Smooth muscle cell (in vitro differentiated cells): Measurements from ENCODE around the gene TH. TPM values are rescaled to one million over a fixed set of nuclear protein-coding genes. Genes with fewer than 3 reads are reported as not detected.

ENCODE experiments used
- DNase-seq: peaks from one replicate; lab custom pipeline; 2025; ENCODE audit not compliant: unreplicated experiment; lab: John Stamatoyannopoulos, UW
- H2AFZ ChIP-seq: fragments of 200-600 bp; sonication (generic); 2 replicates; pipeline ENCODE4 v1.6.0; 2016; ENCODE audit warnings: antibody characterized with exemption, low read depth, mild to moderate bottlenecking
- H3F3A ChIP-seq: fragments of 200-600 bp; sonication (generic); 2 replicates; pipeline ENCODE4 v1.6.0; 2017; ENCODE audit warnings: antibody characterized with exemption, low read depth
- H3K27ac ChIP-seq: fragments of 200-600 bp; sonication (generic); 2 replicates; pipeline ENCODE4 v1.5.1; 2016; ENCODE audit warnings: low read depth, mild to moderate bottlenecking
- H3K27me3 ChIP-seq: fragments of 200-600 bp; sonication (generic); 2 replicates; pipeline ENCODE4 v1.6.1; 2016; ENCODE audit warnings: low read depth, mild to moderate bottlenecking
- H3K36me3 ChIP-seq: fragments of 200-600 bp; sonication (generic); 2 replicates; pipeline ENCODE4 v1.5.1; 2016; ENCODE audit warnings: low read depth
- H3K4me1 ChIP-seq: fragments of 200-600 bp; sonication (generic); 2 replicates; pipeline ENCODE4 v1.5.1; 2016; ENCODE audit warnings: low read depth
- H3K4me2 ChIP-seq: fragments of 200-600 bp; sonication (generic); 2 replicates; pipeline ENCODE4 v1.6.0; 2016; ENCODE audit warnings: mild to moderate bottlenecking
- H3K4me3 ChIP-seq: fragments of 200-600 bp; sonication (generic); 2 replicates; pipeline ENCODE4 v1.5.1; 2016; ENCODE audit warnings: mild to moderate bottlenecking
- H3K79me2 ChIP-seq: fragments of 200-600 bp; sonication (generic); 2 replicates; pipeline ENCODE4 v1.6.0; 2016; ENCODE audit warnings: low read depth, mild to moderate bottlenecking
- H3K9ac ChIP-seq: fragments of 200-600 bp; sonication (generic); 2 replicates; pipeline ENCODE4 v1.6.0; 2016; ENCODE audit warnings: low read depth
- H3K9me3 ChIP-seq: fragments of 200-600 bp; sonication (generic); replicated peaks from 2 replicates; pipeline ENCODE4 v1.5.1; 2016; ENCODE audit warnings: low read depth
- H4K20me1 ChIP-seq: fragments of 200-600 bp; sonication (generic); 2 replicates; pipeline ENCODE4 v1.6.0; 2016; ENCODE audit warnings: low read depth
- WGBS: methylation state at CpG from one replicate; pipeline ENCODE4 v1.1.7; 2016; ENCODE audit warnings: low lambda C conversion rate; 5-methylcytosine and 5-hydroxymethylcytosine counted together
- microRNA counts: library from miRNA; unstranded; fragments of <30 nt; microRNA quantifications from one replicate; lab custom pipeline; 2016
- microRNA-seq: library from miRNA; unstranded; fragments of <30 nt; microRNA quantifications from one replicate; pipeline ENCODE4, GENCODE V29; 2016; ENCODE audit warnings: borderline number of aligned reads
- polyA plus RNA-seq: library from polyadenylated mRNA; unstranded; fragments of >200 nt; fragmentation: Nextera tagmentation; extraction: Ambion mirVana; gene quantifications from 2 replicates; pipeline ENCODE4 v1.2.1, GENCODE V29; 2016
- small RNA-seq: library from RNA; depleted of rRNA; stranded (forward); fragments of <200 nt; gene quantifications from one replicate; pipeline ENCODE3, GENCODE V24; 2014
- total RNA-seq: library from RNA; depleted of rRNA; stranded (reverse); fragments of >200 nt; gene quantifications from 2 replicates; pipeline ENCODE4 v1.2.3, GENCODE V29; 2014
- TF ChIP-seq, protein P1 (sequence below): fragments of 200-600 bp; sonication (generic); IDR thresholded peaks from 2 replicates; pipeline ENCODE4 v1.5.1; 2017; ENCODE audit warnings: borderline replicate concordance, mild to moderate bottlenecking, antibody characterized with exemption; ENCODE audit not compliant: insufficient read depth, poor library complexity, severe bottlenecking

The TH gene
- total and polyA plus RNA-seq, 2 experiments from 2014 or later: not detected

DNA sequence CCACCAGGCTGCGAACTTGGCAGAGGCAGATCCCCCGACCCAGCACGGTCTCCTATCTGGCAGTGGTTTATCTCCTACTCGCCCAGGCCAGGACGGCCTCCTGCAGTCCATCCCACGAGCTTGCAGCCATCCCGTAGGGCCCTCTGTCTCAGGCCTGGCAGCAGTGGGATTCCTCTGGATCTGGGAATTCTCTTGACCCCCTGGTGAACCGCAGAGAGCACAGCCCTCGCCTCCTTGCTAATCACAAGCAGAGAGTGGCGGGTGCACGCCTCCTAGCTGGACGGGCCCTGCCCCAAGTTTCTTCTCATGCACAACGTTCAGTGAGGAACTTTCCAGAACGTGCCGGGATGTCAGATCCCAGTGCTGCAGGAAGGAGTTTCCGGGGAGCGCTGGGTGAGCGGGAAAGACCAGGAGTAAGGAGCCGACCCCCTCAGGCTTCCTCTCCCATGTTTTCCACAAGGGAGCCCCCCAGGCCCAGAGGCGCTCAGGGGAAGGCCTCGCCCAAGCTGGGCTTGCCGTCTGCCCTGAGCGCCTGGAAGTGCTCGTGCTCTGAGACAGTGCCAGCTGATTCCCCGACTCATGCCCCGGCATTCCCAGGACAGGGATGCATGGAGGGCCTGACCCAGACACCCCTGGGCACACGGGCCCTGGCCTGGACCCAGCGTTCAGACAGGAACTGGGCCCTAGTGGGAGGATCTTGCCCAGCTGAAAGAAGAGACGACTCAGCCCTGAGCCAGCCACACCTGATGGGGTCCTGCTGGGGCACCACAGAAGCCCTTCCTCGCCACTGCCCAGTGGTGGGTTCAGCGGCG is 57.0 kb downstream of the TH start:
- Histone ChIP-seq H3K79me2 (no peaks in the 10 kb centered on the region), H3K9me3 (no peaks in the 10 kb centered on the region), H3K4me3 (no peak overlapping the region), H3K4me2 (no peak overlapping the region), H3K4me1 (peaks cover 1% of the 10 kb centered on the region), H3K27me3 (no peaks in the 10 kb centered on the region), H2AFZ (no peak overlapping the region), H3K9ac (no peak overlapping the region), H3F3A (no peaks in the 10 kb centered on the region), H3K27ac (no peak overlapping the region), H4K20me1 (no peaks in the 10 kb centered on the region), H3K36me3 (no peaks in the 10 kb centered on the region)
- TF ChIP-seq, protein P1, sequence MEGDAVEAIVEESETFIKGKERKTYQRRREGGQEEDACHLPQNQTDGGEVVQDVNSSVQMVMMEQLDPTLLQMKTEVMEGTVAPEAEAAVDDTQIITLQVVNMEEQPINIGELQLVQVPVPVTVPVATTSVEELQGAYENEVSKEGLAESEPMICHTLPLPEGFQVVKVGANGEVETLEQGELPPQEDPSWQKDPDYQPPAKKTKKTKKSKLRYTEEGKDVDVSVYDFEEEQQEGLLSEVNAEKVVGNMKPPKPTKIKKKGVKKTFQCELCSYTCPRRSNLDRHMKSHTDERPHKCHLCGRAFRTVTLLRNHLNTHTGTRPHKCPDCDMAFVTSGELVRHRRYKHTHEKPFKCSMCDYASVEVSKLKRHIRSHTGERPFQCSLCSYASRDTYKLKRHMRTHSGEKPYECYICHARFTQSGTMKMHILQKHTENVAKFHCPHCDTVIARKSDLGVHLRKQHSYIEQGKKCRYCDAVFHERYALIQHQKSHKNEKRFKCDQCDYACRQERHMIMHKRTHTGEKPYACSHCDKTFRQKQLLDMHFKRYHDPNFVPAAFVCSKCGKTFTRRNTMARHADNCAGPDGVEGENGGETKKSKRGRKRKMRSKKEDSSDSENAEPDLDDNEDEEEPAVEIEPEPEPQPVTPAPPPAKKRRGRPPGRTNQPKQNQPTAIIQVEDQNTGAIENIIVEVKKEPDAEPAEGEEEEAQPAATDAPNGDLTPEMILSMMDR: no peak
- DNase-seq: no peak
- WGBS: 86% methylated on average over 32 of the region's 32 CpGs

MicroRNA genes within 50 kb of the gene (microRNA counts, 767-probe panel; counts per million panel counts)
- microRNA hsa-miR-483-3p (lab: Ali Mortazavi, UCI): 10,762 counts per million, percentile 86 among the panel's probes with 10 or more counts
- microRNA hsa-miR-483-5p (lab: Ali Mortazavi, UCI): 183 counts per million

Small RNA genes within 50 kb of the gene (microRNA-seq; reads per million reads assigned to microRNA genes)
- gene MIR4686: not detected
- gene MIR483: 27,969 reads per million, percentile 98 among the genes with 10 or more reads in this experiment

Small RNA genes within 50 kb of the gene (small RNA-seq; reads per million reads assigned to genes)
- not detected for gene MIR4686
- gene MIR483: 33.4 reads per million, percentile 94 among the genes with 10 or more reads in this experiment

Other genes starting within 250 kb of the TH start
- 27.7 and 51.6 TPM in 2 replicates for gene MRPL23, start 224.5 kb downstream of the TH start, total RNA-seq
- 28.9 and 38.8 TPM in 2 replicates for gene MRPL23, start 224.5 kb downstream of the TH start, polyA plus RNA-seq
- gene H19, start 174.0 kb downstream of the TH start, total RNA-seq: 3.3 and 6.5 TPM in 2 replicates
- 2.5 and 2.6 TPM in 2 replicates for gene H19, start 174.0 kb downstream of the TH start, polyA plus RNA-seq
- gene IGF2, start 32.4 kb downstream of the TH start, total RNA-seq: 2,086 and 2,274 TPM in 2 replicates
- gene IGF2, start 32.4 kb downstream of the TH start, polyA plus RNA-seq: 3,825 and 3,877 TPM in 2 replicates
- gene INS, start 10.6 kb downstream of the TH start, total RNA-seq: not detected in 2 replicates
- gene INS, start 10.6 kb downstream of the TH start, polyA plus RNA-seq: not detected in 2 replicates
- gene ASCL2, start 98.8 kb upstream of the TH start, total RNA-seq: 3.0 TPM in 1 of 2 replicates, not detected in the other
- gene ASCL2, start 98.8 kb upstream of the TH start, polyA plus RNA-seq: 0.33 TPM in 1 of 2 replicates, not detected in the other
- not detected in 2 replicates for gene C11orf21, start 130.1 kb upstream of the TH start, total RNA-seq
- not detected in 2 replicates for gene C11orf21, start 130.1 kb upstream of the TH start, polyA plus RNA-seq
- not detected in 2 replicates for gene TSPAN32, start 130.2 kb upstream of the TH start, total RNA-seq
- gene TSPAN32, start 130.2 kb upstream of the TH start, polyA plus RNA-seq: 0.91 TPM in 1 of 2 replicates, not detected in the other
- 191 and 219 TPM in 2 replicates for gene CD81, start 205.5 kb upstream of the TH start, total RNA-seq
- gene CD81, start 205.5 kb upstream of the TH start, polyA plus RNA-seq: 519 and 543 TPM in 2 replicates
- gene TSSC4, start 228.9 kb upstream of the TH start, total RNA-seq: 27.7 and 32.5 TPM in 2 replicates
- 80.2 and 82.3 TPM in 2 replicates for gene TSSC4, start 228.9 kb upstream of the TH start, polyA plus RNA-seq